HepG2 (cell line): ENCODE results near the gene WIPF2. TPM values are rescaled to one million over a fixed set of nuclear protein-coding genes. Genes with fewer than 3 reads are reported as not detected.
A peak's percentile ranks its signal among the peaks of the same experiment; 100 is the strongest.

Source experiments
- AKAP8 ChIP-seq: sonication (generic); formaldehyde crosslinking; IDR thresholded peaks from 2 replicates; pipeline ENCODE4 v1.5.1; 2020; ENCODE audit warnings: mild to moderate bottlenecking, missing genetic modification reagents
- CBX1 ChIP-seq: IDR thresholded peaks from one replicate; pipeline ENCODE4 v1.6.1; 2016; ENCODE audit warnings: antibody characterized with exemption, low read depth
- EHMT2 ChIP-seq: fragments of 200-600 bp; sonication (generic); IDR thresholded peaks from 2 replicates; pipeline ENCODE4 v1.7.0; 2017; ENCODE audit warnings: antibody characterized with exemption, low read depth, low read length, borderline replicate concordance
- GLI4 ChIP-seq: sonication (generic); formaldehyde crosslinking; IDR thresholded peaks from 2 replicates; pipeline ENCODE4 v1.5.1; 2020; ENCODE audit warnings: missing genetic modification reagents, mild to moderate bottlenecking, moderate library complexity, borderline replicate concordance
- KDM6A ChIP-seq: IDR thresholded peaks from 2 replicates; pipeline ENCODE4 v1.6.1; 2016; ENCODE audit warnings: low read depth
- KLF15 ChIP-seq: sonication (generic); formaldehyde crosslinking; IDR thresholded peaks from 2 replicates; pipeline ENCODE4 v1.8.1; 2023; ENCODE audit warnings: borderline replicate concordance, mild to moderate bottlenecking, inconsistent platforms, missing genetic modification reagents, mixed read lengths
- SETDB1 ChIP-seq: sonication (generic); formaldehyde crosslinking; IDR thresholded peaks from 2 replicates; pipeline ENCODE4 v1.5.1; 2020; ENCODE audit warnings: missing genetic modification reagents, mild to moderate bottlenecking, borderline replicate concordance
- SMAD3 ChIP-seq: sonication (generic); formaldehyde crosslinking; IDR thresholded peaks from 2 replicates; pipeline ENCODE4 v1.4.0; 2020; ENCODE audit warnings: missing genetic modification reagents
- SOX13 ChIP-seq, 3 experiments: fragments of 450-650 bp in 1 of 3; sonication (generic) in 1 of 3; formaldehyde crosslinking in 1 of 3; IDR thresholded peaks in 2 of 3; conservative IDR thresholded peaks in 1 of 3; 2 replicates each; pipeline versions ENCODE4 v1.5.0 to v1.6.1; 2016 to 2020; ENCODE audit warnings: antibody characterized with exemption in 1 of 3, mild to moderate bottlenecking in 1 of 3, missing compliant biosample characterization in 1 of 3, missing genetic modification reagents in 1 of 3, moderate library complexity in 1 of 3
- SP2 ChIP-seq: sonication (generic); formaldehyde crosslinking; IDR thresholded peaks from 2 replicates; pipeline ENCODE4 v1.5.1; 2020; ENCODE audit warnings: mild to moderate bottlenecking, missing genetic modification reagents
- SSRP1 ChIP-seq: IDR thresholded peaks from 2 replicates; pipeline ENCODE4 v1.6.1; 2016; ENCODE audit warnings: control low read depth
- ZFP62 ChIP-seq: sonication (generic); formaldehyde crosslinking; IDR thresholded peaks from 2 replicates; pipeline ENCODE4 v1.4.0; 2020; ENCODE audit warnings: missing genetic modification reagents
- ZNF326 ChIP-seq: sonication (generic); formaldehyde crosslinking; IDR thresholded peaks from 2 replicates; pipeline ENCODE4 v1.4.0; 2020; ENCODE audit warnings: missing genetic modification reagents, borderline replicate concordance
- ZNF33B ChIP-seq: sonication (generic); formaldehyde crosslinking; IDR thresholded peaks from 2 replicates; pipeline ENCODE4 v1.5.1; 2020; ENCODE audit warnings: mild to moderate bottlenecking, missing genetic modification reagents
- ZNF510 ChIP-seq: sonication (generic); formaldehyde crosslinking; IDR thresholded peaks from 2 replicates; pipeline ENCODE4 v1.4.0; 2020; ENCODE audit warnings: low read depth, mild to moderate bottlenecking, missing genetic modification reagents
- ZNF577 ChIP-seq: sonication (generic); formaldehyde crosslinking; IDR thresholded peaks from 2 replicates; pipeline ENCODE4 v1.4.0; 2020; ENCODE audit warnings: mild to moderate bottlenecking, low read depth, missing genetic modification reagents, borderline replicate concordance
- ZNF703 ChIP-seq: sonication (generic); formaldehyde crosslinking; IDR thresholded peaks from 2 replicates; pipeline ENCODE4 v1.5.1; 2020; ENCODE audit warnings: missing genetic modification reagents, mild to moderate bottlenecking, moderate library complexity, borderline replicate concordance
- polyA plus RNA-seq, 8 experiments: library from polyadenylated mRNA; depleted of rRNA in 3 of 8; stranded (reverse) in 7 of 8; unstranded in 1 of 8; fragments of >200 nt; fragmentation: Illumina TruSeq in 4 of 8; extraction: Trizol in 4 of 8; gene quantifications; 2 replicates each; pipeline versions ENCODE4 v1.2.1 to v1.2.3, GENCODE V29; 2011 to 2016; ENCODE audit warnings: low read depth in 4 of 8, missing spikeins in 1 of 8, mixed read lengths in 1 of 8; ENCODE audit not compliant: insufficient read depth in 1 of 8
- total RNA-seq, 5 experiments: library from RNA; depleted of rRNA; stranded (reverse); fragments of >200 nt; fragmentation: Illumina TruSeq; extraction: Trizol; gene quantifications; 2 replicates each; pipeline ENCODE4 v1.2.3, GENCODE V29; 2016; ENCODE audit warnings: low read depth in 1 of 5
- TF ChIP-seq, protein P1 (sequence below): IDR thresholded peaks from 2 replicates; pipeline ENCODE4 v1.6.1; 2016; ENCODE audit warnings: missing compliant biosample characterization, missing genetic modification reagents, borderline replicate concordance
- TF ChIP-seq, protein P2 (sequence below): IDR thresholded peaks from 2 replicates; pipeline ENCODE4 v1.6.1; 2016; ENCODE audit warnings: mild to moderate bottlenecking, missing biosample characterization, missing genetic modification reagents
- TF ChIP-seq, protein P3 (sequence below): sonication (generic); formaldehyde crosslinking; IDR thresholded peaks from 2 replicates; pipeline ENCODE4 v1.4.0; 2020; ENCODE audit warnings: missing genetic modification reagents
- TF ChIP-seq, protein P4 (sequence below): sonication (generic); formaldehyde crosslinking; IDR thresholded peaks from 2 replicates; pipeline ENCODE4 v1.8.0; 2023; ENCODE audit warnings: mild to moderate bottlenecking, missing genetic modification reagents

Gene WIPF2
- total and polyA plus RNA-seq, 2 of the 13 experiments (the other 11 are each of a cell fraction or from before 2014, with no cell fraction given) = 7.2 to 10.8 TPM

DNA sequence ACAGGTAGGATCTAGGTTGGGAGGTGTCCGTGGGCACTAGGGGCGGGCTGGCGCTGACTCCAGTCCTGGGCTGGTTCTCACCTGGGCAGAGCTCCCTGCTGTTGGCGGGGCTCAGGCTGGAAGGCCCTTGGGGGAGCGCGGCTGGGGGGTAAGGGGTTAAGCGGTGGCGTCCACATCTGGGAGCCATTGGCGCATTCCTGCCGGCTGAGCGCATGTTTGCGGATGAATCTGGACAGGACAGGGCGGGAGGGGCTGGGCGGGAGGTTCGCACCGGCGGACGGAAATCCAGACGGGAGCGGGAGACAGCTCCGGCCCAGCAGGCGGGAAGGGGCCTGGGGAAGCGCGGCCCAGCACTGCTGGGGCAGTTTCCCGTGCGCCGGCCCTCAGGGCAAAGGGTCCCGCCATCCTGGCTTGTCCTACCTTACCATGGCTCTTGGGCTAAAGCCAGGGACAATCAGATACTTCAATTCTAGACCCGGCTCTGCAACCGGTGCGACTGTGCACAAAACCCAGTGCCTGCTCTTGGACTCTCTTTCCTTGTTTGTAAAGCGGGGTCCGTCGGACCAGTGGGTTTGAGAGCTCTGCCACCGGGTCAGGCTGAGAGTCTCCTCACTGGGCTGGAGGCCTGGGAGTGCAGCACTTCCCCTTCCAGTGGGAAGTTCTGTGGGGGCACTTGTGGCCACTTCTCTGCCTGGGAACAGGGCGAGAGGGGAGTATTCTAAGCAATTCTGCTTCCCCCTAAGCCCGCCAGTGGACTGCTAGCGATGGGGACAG is 97.7 kb downstream of the WIPF2 start (continued):
- TF ChIP-seq, protein P1, sequence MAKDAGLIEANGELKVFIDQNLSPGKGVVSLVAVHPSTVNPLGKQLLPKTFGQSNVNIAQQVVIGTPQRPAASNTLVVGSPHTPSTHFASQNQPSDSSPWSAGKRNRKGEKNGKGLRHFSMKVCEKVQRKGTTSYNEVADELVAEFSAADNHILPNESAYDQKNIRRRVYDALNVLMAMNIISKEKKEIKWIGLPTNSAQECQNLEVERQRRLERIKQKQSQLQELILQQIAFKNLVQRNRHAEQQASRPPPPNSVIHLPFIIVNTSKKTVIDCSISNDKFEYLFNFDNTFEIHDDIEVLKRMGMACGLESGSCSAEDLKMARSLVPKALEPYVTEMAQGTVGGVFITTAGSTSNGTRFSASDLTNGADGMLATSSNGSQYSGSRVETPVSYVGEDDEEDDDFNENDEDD (CRISPR knock-in tag) = peak; percentile 91; the same call in 1 of the 2 replicates
- TF ChIP-seq SSRP1 (no peak), SMAD3 (CRISPR knock-in tag) (peak; percentile 11; the same call in 1 of the 2 replicates), SETDB1 (CRISPR knock-in tag) (no peak), ZNF510 (no peak), GLI4 (no peak), ZNF33B (CRISPR knock-in tag) (no peak), SOX13 (IDR thresholded peaks at IDR 0.05) (no peak; the same call in 1 of the 2 replicates), SOX13 (CRISPR knock-in tag; conservative IDR thresholded peaks at IDR 0.05 in 1 of 2, IDR thresholded peaks at IDR 0.05 in 1 of 2) (peak in 1 of 2 experiments; percentile 33; a peak in 1 of 4 replicates), ZNF577 (no peak), KDM6A (no peak), ZNF326 (CRISPR knock-in tag) (no peak), ZFP62 (no peak), KLF15 (CRISPR knock-in tag) (no peak), ZNF703 (CRISPR knock-in tag) (no peak), CBX1 (peak; percentile 79), SP2 (CRISPR knock-in tag) (no peak; the same call in 1 of the 2 replicates), EHMT2 (no peak), AKAP8 (CRISPR knock-in tag) (no peak; the same call in 1 of the 2 replicates)
- TF ChIP-seq, protein P2, sequence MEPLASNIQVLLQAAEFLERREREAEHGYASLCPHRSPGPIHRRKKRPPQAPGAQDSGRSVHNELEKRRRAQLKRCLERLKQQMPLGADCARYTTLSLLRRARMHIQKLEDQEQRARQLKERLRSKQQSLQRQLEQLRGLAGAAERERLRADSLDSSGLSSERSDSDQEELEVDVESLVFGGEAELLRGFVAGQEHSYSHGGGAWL = peak; percentile 76; the same call in 1 of the 2 replicates
- TF ChIP-seq, protein P3, sequence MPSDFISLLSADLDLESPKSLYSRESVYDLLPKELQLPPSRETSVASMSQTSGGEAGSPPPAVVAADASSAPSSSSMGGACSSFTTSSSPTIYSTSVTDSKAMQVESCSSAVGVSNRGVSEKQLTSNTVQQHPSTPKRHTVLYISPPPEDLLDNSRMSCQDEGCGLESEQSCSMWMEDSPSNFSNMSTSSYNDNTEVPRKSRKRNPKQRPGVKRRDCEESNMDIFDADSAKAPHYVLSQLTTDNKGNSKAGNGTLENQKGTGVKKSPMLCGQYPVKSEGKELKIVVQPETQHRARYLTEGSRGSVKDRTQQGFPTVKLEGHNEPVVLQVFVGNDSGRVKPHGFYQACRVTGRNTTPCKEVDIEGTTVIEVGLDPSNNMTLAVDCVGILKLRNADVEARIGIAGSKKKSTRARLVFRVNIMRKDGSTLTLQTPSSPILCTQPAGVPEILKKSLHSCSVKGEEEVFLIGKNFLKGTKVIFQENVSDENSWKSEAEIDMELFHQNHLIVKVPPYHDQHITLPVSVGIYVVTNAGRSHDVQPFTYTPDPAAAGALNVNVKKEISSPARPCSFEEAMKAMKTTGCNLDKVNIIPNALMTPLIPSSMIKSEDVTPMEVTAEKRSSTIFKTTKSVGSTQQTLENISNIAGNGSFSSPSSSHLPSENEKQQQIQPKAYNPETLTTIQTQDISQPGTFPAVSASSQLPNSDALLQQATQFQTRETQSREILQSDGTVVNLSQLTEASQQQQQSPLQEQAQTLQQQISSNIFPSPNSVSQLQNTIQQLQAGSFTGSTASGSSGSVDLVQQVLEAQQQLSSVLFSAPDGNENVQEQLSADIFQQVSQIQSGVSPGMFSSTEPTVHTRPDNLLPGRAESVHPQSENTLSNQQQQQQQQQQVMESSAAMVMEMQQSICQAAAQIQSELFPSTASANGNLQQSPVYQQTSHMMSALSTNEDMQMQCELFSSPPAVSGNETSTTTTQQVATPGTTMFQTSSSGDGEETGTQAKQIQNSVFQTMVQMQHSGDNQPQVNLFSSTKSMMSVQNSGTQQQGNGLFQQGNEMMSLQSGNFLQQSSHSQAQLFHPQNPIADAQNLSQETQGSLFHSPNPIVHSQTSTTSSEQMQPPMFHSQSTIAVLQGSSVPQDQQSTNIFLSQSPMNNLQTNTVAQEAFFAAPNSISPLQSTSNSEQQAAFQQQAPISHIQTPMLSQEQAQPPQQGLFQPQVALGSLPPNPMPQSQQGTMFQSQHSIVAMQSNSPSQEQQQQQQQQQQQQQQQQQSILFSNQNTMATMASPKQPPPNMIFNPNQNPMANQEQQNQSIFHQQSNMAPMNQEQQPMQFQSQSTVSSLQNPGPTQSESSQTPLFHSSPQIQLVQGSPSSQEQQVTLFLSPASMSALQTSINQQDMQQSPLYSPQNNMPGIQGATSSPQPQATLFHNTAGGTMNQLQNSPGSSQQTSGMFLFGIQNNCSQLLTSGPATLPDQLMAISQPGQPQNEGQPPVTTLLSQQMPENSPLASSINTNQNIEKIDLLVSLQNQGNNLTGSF (CRISPR knock-in tag) = no peak; the same call in 1 of the 2 replicates
- TF ChIP-seq, protein P4, sequence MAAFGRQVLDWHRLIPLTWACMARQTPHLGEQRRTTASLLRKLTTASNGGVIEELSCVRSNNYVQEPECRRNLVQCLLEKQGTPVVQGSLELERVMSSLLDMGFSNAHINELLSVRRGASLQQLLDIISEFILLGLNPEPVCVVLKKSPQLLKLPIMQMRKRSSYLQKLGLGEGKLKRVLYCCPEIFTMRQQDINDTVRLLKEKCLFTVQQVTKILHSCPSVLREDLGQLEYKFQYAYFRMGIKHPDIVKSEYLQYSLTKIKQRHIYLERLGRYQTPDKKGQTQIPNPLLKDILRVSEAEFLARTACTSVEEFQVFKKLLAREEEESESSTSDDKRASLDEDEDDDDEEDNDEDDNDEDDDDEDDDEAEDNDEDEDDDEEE (CRISPR knock-in tag) = no peak
